GM21528 (cell line): Measurements from ENCODE around the gene SCRT2.

Experiments
- ATAC-seq: cut with Tn5 transposase; IDR thresholded peaks from one replicate; pipeline ENCODE4 v1.9.1; 2021; ENCODE audit warnings: mild to moderate bottlenecking, moderate library complexity; ENCODE audit not compliant: unreplicated experiment, low FRiP score

Gene SCRT2

DNA sequence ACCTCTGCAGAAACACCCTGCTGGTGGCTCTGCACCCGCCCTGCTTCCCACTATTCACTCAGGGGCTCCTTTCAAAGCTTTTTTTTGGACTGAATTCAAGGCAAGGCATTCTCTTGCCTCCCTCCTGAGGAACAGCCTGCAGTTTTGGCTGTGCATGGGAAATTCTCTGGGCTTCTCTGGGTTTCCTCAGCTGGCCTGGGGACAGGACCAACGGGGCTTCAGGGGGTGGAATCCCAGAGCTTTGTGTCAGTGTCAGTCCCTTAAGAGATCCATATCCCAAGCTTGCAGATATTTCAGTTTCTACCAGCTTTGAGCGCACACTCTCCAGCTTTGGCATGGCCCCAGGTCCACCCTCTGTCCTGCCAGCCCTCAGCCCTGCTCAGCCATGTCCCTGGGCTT lies 2.0 kb downstream of the SCRT2 start:
- ATAC-seq = no peak

DNA sequence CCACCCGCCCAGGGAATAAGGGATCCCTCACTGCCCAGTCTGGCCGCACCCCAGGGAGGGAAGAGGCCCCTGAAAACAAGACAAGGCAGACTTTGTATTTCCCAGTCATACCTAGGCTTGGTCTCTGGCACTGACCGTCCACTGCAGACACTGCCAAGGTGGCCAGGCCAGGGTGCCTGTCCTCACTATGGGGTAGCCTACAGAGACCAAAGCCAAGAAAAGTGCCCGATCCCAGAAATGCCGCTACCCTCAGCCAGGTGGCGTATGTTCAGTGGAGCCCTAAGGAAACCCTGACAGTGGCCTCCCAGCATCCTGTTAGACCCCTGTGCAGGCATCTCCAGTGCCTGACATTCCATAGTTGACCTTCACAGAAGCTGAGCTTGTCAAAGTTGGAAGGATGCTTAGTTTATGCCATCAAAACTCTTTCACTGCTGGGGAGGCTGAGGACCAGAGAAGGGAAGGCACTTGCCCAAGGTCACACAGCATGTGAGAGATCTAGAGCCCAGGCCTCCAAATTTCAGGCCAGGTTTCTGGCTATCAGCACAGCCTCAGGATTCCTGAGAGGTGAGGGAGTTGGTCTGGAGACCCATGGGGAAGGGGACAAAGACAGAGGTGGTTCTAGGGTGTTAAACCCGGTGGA lies 2.5 kb downstream of the SCRT2 start:
- no peak for ATAC-seq

DNA sequence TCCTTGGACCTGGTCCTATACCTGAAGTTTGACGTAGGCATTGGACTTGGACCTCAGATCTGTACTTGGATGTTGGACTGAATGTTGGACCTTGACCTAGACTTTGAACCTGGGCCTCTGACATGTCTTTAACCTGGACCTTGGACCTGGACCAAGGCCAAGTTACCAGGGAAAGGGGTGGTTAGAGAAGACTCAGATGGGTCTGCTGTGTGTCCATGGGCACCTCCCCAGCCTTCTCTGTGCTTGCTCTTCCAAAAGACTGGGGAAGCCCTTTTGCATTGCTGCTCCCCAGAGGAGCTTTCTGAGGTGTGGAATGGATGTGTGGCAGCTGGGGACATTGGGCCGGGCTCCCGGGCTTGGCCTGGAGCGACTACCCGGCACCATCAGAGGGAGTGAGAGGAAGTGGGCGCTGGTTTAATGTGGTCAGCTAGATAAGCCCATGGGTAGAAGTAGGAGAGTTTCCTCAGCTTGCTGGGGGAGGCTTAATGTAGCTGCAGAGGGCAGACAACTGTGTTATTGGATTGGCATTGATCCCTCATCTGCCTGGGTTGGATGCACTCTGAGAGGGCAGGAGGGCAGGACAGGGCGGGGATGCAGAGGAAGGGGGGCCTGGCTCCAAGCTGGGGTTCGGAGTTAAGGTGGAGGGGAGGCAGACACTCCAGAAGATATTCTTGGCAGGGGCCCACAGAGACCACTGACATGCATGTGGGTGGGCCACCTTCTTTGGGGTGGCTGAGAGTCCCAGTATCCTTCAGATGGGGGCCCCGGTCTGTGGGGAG lies 4.2 kb downstream of the SCRT2 start:
- no peak for ATAC-seq

DNA sequence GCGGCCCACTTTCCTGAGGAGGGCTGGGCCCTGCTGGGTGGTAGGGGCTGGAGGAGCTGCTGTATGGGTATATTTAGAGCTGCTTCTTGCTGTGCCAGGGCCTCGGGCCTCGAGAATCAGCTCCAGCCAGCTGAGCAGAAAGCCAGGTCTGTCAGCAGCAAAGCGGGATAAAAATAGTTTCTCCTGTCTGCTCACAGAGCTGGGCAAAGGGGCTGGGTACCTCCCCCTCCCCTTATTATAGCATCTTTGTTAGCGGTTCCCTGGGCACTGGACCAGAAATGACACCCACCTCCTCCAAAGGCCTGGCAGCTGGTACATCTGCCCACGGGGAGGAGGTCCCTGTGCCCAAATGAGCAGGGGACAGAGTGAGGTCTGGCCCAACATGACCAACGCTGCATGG lies 6.0 kb downstream of the SCRT2 start:
- no peak for ATAC-seq

DNA sequence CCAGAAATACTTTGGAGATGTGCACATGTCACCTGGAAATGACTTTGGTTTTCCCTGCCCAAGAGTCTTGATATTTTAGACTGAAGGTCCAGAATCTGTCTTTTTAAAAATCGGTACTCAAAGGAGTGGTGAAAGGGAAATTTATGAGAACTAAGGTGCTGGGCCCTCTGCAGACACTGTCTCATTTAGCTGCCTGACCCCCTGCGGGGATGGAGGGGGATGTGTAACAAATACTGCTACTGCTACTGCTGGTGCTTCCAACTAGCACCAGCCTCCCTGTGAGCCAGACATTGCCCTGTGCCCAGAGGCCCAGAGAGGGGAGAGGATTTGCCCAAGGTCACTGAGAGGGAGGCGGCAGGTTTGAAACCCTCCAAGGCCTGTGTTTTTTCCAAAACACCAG lies 7.0 kb downstream of the SCRT2 start:
- ATAC-seq = no peak

DNA sequence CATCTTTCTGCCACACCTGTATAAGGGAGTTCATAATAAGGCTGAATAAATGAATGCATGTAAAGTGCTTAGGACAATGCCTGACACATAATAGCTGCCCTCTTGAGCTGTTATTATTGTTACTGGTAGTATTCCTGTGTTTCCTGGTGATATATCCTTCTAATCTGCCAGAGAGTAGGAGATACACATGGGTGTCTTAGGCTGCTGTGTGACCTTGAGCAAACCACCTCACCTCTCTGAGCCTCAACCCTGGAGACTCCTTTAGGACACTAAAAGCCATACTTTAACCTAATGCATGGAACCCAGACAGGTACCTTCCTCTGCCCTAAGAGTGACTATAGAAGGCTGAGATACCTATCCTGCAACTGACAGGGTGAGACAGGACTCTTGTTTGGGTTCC lies 7.6 kb downstream of the SCRT2 start:
- no peak for ATAC-seq

DNA sequence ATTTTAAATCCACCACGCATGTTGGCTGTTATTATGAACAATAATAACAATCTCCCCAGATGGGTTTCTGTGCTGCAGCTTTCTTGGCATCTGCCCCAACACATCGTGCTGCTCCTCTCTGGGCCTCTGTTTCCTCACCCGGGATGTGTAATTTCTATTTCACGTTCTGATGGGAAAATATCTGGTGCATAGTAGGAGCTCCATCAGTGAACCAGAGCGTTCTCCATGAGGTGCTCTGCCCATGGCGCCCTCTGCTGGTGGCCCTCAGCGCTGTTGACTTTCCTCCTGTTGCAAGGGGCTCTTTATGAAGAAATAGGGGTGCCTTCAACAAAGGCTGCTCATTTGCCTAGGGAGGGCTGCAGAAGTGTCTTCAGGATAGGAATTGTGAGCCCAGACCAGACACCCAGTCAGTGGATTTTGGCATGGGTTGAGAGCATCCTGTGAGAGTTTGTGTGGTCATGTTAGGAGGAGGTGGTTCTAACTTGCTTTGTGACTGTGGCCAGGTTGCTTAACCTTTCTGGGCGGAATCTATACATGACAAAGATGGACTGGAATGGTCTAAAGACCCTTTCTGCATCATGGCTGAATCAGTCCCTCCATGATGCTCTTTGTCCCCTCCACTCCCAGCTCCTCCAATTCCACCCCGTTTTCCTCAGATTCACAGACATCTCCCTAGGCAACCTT lies 8.1 kb downstream of the SCRT2 start:
- ATAC-seq = no peak

DNA sequence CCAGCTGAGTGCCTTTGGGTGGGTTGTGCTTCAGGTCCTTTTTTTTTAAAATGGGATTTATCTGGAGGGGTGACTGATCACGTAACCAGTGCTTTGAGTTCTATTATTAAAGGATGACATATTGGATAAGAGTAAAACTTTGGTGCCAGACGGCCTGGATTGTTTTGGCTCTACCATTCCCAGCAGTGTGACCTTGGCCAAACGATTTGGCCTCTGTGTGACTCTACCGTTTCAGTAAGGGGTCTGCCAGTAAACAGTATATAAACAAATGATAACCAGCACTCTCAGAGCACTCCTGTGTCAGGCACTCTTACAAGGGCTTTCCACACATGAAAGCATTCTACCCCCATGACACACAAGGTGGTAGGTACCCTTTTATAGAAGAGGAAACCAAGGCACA lies 8.7 kb downstream of the SCRT2 start:
- ATAC-seq = no peak

DNA sequence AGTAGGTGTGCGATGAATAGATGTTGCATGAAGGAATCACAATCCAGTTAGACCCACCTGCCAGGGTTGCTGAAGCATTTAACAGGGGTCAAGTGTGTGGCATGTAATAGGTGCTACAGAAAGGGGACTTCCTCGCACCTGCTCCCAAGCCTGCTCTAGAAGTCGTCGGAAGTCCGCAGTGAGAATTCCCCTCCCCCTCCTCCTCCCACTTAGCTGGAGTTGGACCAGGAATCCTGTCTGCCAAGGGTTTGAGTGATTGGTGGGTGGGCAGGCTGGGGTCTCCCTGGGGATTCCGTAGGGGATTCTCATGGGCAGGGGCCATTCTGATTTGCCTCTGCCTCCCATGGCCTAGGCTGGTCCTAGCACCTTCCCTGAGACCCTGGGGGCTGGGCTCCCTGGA lies 10.3 kb downstream of the SCRT2 start:
- no peak for ATAC-seq

DNA sequence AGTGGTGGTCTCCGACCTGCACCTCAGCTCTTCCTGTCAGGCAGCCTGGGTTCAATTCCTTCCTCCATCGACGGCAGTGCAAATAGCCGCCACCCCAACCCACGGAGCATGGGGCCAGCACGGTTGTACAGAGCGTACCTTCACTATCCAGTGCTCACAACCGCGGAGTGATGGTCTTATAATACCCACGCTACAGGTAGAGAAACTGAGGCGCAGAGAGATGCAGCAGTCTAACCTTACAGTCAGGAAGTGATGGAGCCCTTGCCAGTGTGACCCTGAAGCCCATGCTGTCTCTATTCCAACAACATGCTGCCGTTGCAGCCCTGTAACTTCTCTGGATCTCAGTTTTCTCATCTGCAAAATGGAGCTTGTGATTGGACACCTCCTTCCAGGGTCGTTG lies 11.0 kb downstream of the SCRT2 start:
- ATAC-seq = no peak

DNA sequence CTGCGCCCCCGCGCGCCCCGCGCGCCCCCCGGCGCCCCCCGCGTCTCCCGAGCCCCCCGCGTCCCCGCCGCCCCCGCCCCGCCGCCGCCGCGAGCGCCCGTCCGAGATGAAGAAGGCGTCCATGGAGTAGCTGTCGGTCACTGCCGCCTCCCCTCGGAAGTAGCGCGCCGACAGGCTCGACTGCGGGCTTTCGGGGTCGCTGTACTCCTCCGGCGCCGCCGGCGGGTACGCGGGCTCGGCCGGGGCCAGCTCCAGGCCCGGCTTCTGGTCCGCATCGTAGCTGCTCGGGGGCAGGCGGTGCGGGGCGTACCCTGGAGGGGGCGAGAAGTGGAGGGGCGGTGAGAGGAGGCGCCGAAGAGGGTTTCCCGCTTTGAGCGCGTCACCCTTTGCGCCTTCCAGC lies 11.5 kb downstream of the SCRT2 start:
- ATAC-seq = no peak

DNA sequence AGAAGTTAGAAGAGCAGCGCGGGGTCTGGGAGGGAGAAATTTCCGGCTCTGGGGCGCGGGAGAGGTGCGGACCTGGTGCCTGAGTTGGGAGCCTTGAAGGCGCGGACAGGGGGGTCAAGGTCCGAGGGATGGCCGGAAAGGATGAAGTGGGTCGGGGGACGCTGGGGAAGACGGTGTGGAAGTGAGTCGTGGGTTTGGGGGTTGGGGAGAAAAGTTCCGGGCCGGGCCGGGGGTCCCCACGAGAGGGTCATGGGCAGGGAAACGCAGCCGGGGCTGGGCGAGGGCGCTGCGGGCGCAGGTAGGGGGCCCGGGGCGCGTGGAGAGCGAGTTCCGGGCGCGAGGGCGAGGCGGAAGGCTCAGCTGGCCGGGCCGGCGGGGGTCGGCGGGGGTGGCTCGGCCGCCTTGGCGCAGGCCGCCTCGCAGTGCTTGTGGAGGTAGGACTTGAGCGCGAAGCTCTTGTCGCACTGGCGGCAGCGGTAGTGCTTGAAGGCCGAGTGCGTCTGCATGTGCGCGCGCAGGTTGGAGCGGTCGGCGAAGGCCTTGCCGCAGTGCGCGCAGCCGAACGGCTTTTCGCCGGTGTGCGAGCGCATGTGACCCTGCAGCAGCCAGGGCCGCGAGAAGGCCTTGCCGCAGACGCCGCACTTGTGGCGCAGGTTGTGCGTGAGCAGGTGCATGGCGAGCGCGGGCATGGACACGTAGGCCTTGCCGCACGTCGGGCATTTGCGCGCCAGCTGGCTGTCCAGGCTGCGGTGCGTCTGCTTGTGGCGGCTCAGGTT lies 12.1 kb downstream of the SCRT2 start:
- no peak for ATAC-seq

DNA sequence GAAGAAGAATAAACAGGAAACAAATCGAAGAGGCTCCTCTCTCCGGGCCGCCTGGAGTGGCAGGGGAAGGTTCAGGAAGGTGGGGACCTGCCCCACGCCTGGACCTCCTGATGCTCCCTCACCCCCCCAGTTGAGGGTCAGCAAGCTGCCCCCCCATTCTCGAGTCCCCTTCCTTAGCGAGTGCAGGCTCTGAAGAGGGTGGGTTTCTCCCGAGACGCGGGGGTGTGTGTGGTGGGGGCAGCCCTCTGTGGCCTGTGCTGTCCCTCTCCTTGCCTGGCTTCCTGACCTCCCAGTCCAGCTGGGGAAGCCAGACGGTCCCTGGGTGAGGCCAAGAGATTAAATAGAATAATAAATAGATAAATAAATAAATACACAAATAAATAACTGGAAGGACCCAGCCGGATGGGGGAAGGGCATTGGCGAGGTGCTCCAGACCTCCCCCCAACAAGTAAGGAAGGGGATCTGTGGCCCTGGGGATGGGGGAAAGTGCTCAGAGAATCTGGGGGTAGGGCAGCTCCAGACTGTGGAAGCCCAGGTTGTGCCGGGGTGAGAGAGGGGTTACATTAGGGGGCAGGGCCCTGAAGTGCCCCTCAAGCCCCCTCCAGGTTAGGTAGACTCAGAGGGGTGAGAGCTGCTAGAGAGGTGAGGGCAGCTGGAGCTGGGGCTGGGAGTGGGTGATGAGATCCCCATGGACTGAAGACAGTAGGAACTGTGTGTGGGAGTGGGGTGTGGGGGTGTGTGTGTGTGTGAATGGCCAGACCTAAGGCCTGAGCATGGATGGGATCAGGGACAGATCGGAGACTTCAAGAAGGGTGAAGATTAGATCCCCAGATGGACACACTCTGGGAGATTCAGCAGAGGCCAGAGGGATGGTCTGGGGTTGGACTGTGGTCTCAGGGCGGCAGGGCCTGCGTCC lies 13.1 kb downstream of the SCRT2 start:
- no peak for ATAC-seq

DNA sequence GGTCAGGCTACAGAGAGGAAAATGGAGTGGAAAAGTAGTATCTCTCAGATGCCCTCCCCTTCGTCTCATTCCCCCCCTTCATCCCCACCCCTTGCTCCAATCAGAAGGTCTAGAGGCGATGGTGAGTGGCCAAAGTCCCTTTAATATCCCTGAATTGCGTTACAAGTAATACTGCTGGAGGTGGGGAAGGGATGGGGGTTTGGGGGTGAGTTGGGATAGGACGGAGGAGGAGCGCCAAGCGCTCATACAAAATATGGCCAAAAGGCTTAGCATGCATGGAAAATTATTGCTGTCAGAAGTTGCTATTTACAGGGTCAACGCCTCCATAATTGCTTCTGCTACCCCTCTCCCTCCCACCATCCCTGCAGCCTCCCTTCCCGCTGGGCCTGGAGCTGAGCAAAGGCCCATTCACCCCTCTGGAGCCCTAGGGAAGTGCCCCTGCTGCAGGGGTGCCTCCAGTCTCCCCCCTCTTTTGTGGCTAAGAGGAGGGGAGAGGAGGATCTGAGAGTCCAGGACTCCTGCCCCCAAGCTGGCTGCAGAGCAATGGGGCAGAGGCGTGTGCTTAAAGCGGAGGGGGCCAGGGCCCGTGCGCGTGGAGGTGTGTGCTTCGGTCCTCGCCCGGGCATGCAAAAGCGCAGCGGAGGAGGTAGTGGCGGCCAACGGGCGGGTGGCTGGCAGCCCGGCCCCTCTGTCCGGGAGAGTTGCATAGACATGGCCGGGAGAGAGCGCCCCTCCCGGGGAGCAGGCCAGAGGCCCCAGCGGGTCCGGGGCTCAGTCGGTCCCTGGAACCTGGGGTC lies 13.9 kb downstream of the SCRT2 start:
- ATAC-seq = no peak

DNA sequence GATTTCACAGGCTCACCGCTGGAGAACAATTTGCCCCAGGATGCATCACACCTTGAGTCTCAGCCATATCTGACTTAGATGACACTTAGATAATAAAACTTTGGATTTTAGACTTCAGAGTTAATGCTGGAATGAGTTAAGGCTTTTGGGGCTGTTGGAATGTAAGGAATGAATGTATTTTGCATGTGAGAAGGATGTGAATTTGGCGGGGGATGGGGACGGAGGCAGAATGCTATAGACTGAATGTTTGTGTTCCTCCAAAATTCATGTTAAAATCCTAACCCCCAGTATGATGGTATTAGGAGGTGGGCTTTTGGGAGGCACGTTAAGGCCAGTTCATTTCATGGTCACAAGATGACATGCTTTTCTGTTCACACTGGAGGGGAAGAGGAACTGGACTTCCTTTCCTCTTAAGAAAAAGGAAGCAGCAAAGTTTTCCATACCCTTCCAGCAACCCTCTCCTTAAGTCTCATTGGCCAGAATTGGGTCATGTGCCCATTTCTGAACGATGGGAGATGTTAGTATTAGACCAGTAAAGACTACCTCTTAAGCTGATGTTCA lies 16.8 kb downstream of the SCRT2 start:
- no peak for ATAC-seq

DNA sequence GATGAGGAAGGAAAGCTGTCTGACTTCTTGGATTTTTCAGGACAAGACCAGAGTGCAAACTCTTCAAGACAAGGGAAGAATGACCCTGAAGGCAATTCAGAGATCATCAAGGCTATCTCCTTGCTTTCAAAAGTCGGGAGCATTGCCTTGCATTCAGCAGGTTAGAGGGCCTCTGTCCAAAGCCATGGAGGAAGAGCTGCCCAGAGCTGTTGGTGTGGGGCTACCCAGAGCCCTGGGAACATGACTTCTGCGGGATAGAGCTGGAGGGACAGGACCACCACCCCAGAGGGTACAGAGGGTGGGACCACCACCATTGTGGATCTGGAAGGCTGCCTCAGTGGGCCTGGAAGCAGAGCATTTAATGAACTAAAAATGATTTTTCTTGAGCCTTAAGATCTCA lies 17.4 kb downstream of the SCRT2 start:
- ATAC-seq = no peak

DNA sequence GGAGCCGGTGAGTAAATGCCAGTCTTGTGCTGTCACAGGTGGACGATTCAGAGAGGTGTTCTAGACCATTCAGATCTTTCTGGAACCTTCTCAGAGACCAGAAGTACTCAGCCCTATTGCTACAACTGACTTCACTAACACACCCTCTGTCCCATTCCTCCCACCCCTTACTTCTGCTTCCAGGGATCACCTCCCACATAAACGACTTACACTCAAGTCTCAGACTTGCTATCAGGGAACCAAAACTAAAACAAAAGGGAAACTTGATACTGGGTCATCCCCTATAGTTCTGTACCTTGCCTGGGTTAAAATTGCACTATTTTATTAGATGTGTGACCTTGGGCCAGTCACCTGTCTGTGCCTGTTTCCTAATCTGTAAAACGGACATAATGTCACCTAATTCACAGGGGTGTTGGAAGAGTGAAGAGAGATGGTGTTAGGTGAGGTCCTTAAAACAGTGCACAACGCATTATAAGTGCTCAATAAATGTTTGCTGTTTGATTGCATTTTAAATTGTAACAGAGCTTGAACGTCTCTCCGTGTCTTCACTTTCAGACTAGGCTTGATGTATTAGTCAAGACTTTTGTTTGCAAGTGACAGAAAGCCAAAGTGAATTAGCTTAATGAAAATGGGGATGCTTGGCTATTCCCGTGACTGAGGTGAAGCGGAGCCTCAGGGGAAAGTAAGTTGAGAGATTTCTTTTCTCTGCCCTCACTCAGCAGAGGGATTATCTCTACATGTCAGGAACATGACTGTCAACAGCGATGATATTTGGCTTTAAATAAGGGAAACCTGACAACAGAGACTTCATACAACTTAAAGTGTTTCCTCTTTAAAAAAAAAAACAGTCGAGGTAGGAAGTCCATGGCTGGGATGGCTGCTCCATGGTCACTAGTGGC lies 19.6 kb downstream of the SCRT2 start:
- ATAC-seq = no peak

DNA sequence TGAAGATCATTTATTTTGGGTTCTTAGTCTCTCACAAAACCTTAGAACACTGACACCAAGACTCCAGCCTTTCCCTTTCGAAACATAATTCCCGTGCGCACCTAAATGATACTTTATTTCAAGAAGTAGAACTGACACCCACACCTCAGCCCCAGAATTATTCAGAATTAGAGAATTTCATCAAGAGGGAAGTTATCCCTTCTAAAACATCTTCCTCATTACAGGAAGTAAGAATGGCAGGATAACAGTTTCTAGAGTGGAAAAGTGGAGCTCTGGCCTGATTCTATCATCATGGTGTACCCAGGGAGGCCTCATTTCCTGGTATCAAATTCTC lies 21.2 kb downstream of the SCRT2 start:
- no peak for ATAC-seq
